PC-9 (cell line): ENCODE data around the gene KIAA1217. TPM values are rescaled to one million over a fixed set of nuclear protein-coding genes. Genes with fewer than 3 reads are reported as not detected.

Experiments
- BruUV-seq: library from RNA; stranded (reverse); fragments of 400-500 nt; replicated peaks from 2 replicates; lab custom pipeline; 2021; lab: Mats Ljungman, UMichigan
- CTCF ChIA-PET: fragments of 300-600 bp; sonication (Branson Sonifier 250); formaldehyde crosslinking; loops from one replicate; lab custom pipeline; 2022; ENCODE audit warnings: antibody characterized with exemption; lab: Charles Lee
- POLR2A ChIA-PET: fragments of 300-600 bp; sonication (Branson Sonifier 250); formaldehyde crosslinking; loops from one replicate; lab custom pipeline; 2022; ENCODE audit warnings: antibody characterized with exemption; ENCODE audit not compliant: unreplicated experiment; lab: Charles Lee
- DNase-seq, 2 experiments: peaks; one replicate each; pipeline versions ENCODE4 v3.0.0 to v3.0.0-alpha.2; 2015 to 2022; ENCODE audit warnings: mixed read lengths in 1 of 2
- H2AFZ ChIP-seq: fragments of 200-600 bp; sonication (generic); 2 replicates; pipeline ENCODE4 v1.8.1; 2017; ENCODE audit warnings: antibody characterized with exemption
- H3F3A ChIP-seq: fragments of 200-600 bp; sonication (generic); 2 replicates; pipeline ENCODE4 v1.8.1; 2017; ENCODE audit warnings: antibody characterized with exemption, mild to moderate bottlenecking, low read depth; ENCODE audit not compliant: insufficient read depth
- H3K27ac ChIP-seq: fragments of 200-600 bp; sonication (generic); 2 replicates; pipeline ENCODE4 v1.6.1; 2016; ENCODE audit warnings: mixed run types
- H3K27me3 ChIP-seq: fragments of 200-600 bp; sonication (generic); 2 replicates; pipeline ENCODE4 v1.6.1; 2016; ENCODE audit warnings: low read depth, mixed run types; ENCODE audit not compliant: insufficient read depth
- H3K36me3 ChIP-seq: fragments of 200-600 bp; sonication (generic); 2 replicates; pipeline ENCODE4 v1.6.1; 2016; ENCODE audit warnings: low read depth, mixed run types
- H3K4me1 ChIP-seq: fragments of 200-600 bp; sonication (generic); replicated peaks from 2 replicates; pipeline ENCODE4 v1.6.1; 2016; ENCODE audit warnings: mixed run types; ENCODE audit not compliant: insufficient read depth
- H3K4me2 ChIP-seq: fragments of 200-600 bp; sonication (generic); 2 replicates; pipeline ENCODE4 v1.6.1; 2017; ENCODE audit warnings: mixed run types
- H3K4me3 ChIP-seq: fragments of 200-600 bp; sonication (generic); 2 replicates; pipeline ENCODE4 v1.6.1; 2016; ENCODE audit warnings: mixed run types
- H3K79me2 ChIP-seq: fragments of 200-600 bp; sonication (generic); 2 replicates; pipeline ENCODE4 v1.6.1; 2017; ENCODE audit warnings: low read depth, mixed run types
- H3K9me2 ChIP-seq: fragments of 200-600 bp; sonication (generic); 2 replicates; pipeline ENCODE4 v1.8.1; 2017; ENCODE audit warnings: mild to moderate bottlenecking; ENCODE audit not compliant: insufficient read depth
- H3K9me3 ChIP-seq: fragments of 200-600 bp; sonication (generic); 2 replicates; pipeline ENCODE4 v1.8.1; 2016; ENCODE audit warnings: low read depth; ENCODE audit not compliant: insufficient read depth
- H4K20me1 ChIP-seq: fragments of 200-600 bp; sonication (generic); 2 replicates; pipeline ENCODE4 v1.8.1; 2017; ENCODE audit not compliant: insufficient read depth
- CTCF ChIP-seq: fragments of 200-600 bp; sonication (generic); conservative IDR thresholded peaks from 2 replicates; pipeline ENCODE4 v1.6.1; 2017; ENCODE audit warnings: mixed run types, antibody characterized with exemption, mild to moderate bottlenecking, moderate library complexity
- EZH2 ChIP-seq: fragments of 200-600 bp; sonication (generic); IDR thresholded peaks from 2 replicates; pipeline ENCODE4 v1.8.0; 2017; ENCODE audit warnings: antibody characterized with exemption, low read depth
- intact Hi-C: fragments of 100-400 bp; cut with micrococcal nuclease; formaldehyde crosslinking; loops from one replicate; pipeline ENCODE4 v1.10.0; 2022; ENCODE audit not compliant: unreplicated experiment
- total RNA-seq: library from RNA; stranded (reverse); gene quantifications from 2 replicates; pipeline ENCODE4 v1.2.3, GENCODE V29; 2021

Gene KIAA1217
- total RNA-seq, 1 experiment from 2014 or later, result 41.1 TPM

- ChIA-PET POLR2A (no interaction called here), CTCF (no interaction called here)
- no peaks in the 10 kb centered on the region for H3K36me3 ChIP-seq
- no TSS peak for BruUV-seq
- H4K20me1 ChIP-seq, result no peaks in the 10 kb centered on the region
- H3K79me2 ChIP-seq, result no peaks in the 10 kb centered on the region
- no peak overlapping the region for H3K4me3 ChIP-seq
- no peaks in the 10 kb centered on the region for H3K9me2 ChIP-seq
- H3K4me2 ChIP-seq, result no peak overlapping the region
- peaks cover 16% of the 10 kb centered on the region for H3K4me1 ChIP-seq
- no peaks in the 10 kb centered on the region for H3K9me3 ChIP-seq
- no peaks in the 10 kb centered on the region for H3K27me3 ChIP-seq
- H3F3A ChIP-seq, result peaks cover 8% of the 10 kb centered on the region; the same call in 1 of the 2 replicates
- H3K27ac ChIP-seq, result no peak overlapping the region
- TF ChIP-seq CTCF (no peak), EZH2 (no peak)
- no peak for DNase-seq
- H2AFZ ChIP-seq, result no peak overlapping the region
- intact Hi-C loops, result no loop called here
These were observed 130.4 kb downstream of the KIAA1217 start for GRCh38 chr10:24339387-24339786.

GRCh38 chr10:24340446-24340845, 131.5 kb downstream of the KIAA1217 start:
- no peaks in the 10 kb centered on the region for H3K9me2 ChIP-seq
- ChIA-PET CTCF (no interaction called here), POLR2A (no interaction called here)
- H3K27me3 ChIP-seq, result no peaks in the 10 kb centered on the region
- peaks cover 22% of the 10 kb centered on the region for H3K4me1 ChIP-seq
- peaks cover 8% of the 10 kb centered on the region; the same call in 1 of the 2 replicates for H3F3A ChIP-seq
- H3K79me2 ChIP-seq, result no peaks in the 10 kb centered on the region
- no peak overlapping the region for H3K4me3 ChIP-seq
- H2AFZ ChIP-seq, result no peak overlapping the region
- no TSS peak for BruUV-seq
- no peak overlapping the region for H3K4me2 ChIP-seq
- no peaks in the 10 kb centered on the region for H3K36me3 ChIP-seq
- no peak overlapping the region for H3K27ac ChIP-seq
- H3K9me3 ChIP-seq, result no peaks in the 10 kb centered on the region
- TF ChIP-seq CTCF, result no peak
- TF ChIP-seq EZH2, result no peak
- DNase-seq, result no peak
- intact Hi-C loops, result loop anchor here (5.0 kb wide), 1 partner anchor 103 kb away; no protein-coding TSS in a partner anchor
- no peaks in the 10 kb centered on the region for H4K20me1 ChIP-seq

- peaks cover 22% of the 10 kb centered on the region for H3K4me1 ChIP-seq
- no peak overlapping the region for H2AFZ ChIP-seq
- H3K9me2 ChIP-seq, result no peaks in the 10 kb centered on the region
- POLR2A ChIA-PET, result no interaction called here
- no peaks in the 10 kb centered on the region for H4K20me1 ChIP-seq
- CTCF ChIA-PET, result no interaction called here
- H3K36me3 ChIP-seq, result no peaks in the 10 kb centered on the region
- peaks cover 8% of the 10 kb centered on the region; the same call in 1 of the 2 replicates for H3F3A ChIP-seq
- no peak overlapping the region for H3K4me2 ChIP-seq
- H3K27me3 ChIP-seq, result no peaks in the 10 kb centered on the region
- no peak for DNase-seq
- intact Hi-C loops, result loop anchor here (5.0 kb wide), 1 partner anchor 104 kb away; no protein-coding TSS in a partner anchor
- H3K79me2 ChIP-seq, result no peaks in the 10 kb centered on the region
- no peaks in the 10 kb centered on the region for H3K9me3 ChIP-seq
- TF ChIP-seq CTCF (no peak), EZH2 (no peak)
- no peak overlapping the region for H3K27ac ChIP-seq
- BruUV-seq, result no TSS peak
- no peak overlapping the region for H3K4me3 ChIP-seq
These were observed 131.9 kb downstream of the KIAA1217 start for GRCh38 chr10:24340883-24341282.
